ENCODE data around the gene DNAH8.

DNA sequence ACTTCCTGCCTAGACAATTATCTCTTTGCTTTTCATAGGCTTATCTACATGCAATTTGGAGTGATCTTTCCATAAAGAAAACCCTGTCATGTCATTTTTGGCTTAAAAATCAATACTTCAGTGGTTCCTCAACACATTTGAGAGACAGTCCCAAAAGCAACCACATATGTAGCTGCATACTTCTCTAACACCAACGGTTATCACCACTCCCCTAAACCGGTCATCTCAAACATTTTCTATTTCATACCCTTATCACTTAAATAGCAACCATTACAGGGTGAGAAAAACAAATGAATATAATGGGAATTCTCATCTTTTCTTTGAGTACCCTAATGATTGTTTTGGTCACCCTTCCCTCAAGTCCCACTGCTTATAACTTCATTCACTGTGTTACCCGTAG, 17.3 kb upstream of the DNAH8 start:
- TF ChIP-seq, protein P1, sequence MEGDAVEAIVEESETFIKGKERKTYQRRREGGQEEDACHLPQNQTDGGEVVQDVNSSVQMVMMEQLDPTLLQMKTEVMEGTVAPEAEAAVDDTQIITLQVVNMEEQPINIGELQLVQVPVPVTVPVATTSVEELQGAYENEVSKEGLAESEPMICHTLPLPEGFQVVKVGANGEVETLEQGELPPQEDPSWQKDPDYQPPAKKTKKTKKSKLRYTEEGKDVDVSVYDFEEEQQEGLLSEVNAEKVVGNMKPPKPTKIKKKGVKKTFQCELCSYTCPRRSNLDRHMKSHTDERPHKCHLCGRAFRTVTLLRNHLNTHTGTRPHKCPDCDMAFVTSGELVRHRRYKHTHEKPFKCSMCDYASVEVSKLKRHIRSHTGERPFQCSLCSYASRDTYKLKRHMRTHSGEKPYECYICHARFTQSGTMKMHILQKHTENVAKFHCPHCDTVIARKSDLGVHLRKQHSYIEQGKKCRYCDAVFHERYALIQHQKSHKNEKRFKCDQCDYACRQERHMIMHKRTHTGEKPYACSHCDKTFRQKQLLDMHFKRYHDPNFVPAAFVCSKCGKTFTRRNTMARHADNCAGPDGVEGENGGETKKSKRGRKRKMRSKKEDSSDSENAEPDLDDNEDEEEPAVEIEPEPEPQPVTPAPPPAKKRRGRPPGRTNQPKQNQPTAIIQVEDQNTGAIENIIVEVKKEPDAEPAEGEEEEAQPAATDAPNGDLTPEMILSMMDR (IDR thresholded peaks at IDR 0.05): no peak
- no peak for TF ChIP-seq POLR2A (IDR thresholded peaks at IDR 0.05)

Data from testis (tissue), 2 donors.